ENCODE measurements around the gene EPB41L4B. TPM values are rescaled to one million over a fixed set of nuclear protein-coding genes. Genes with fewer than 3 reads are reported as not detected.

Gene EPB41L4B
- total RNA-seq, 1 experiment from 2014 or later: 4.6 TPM

DNA sequence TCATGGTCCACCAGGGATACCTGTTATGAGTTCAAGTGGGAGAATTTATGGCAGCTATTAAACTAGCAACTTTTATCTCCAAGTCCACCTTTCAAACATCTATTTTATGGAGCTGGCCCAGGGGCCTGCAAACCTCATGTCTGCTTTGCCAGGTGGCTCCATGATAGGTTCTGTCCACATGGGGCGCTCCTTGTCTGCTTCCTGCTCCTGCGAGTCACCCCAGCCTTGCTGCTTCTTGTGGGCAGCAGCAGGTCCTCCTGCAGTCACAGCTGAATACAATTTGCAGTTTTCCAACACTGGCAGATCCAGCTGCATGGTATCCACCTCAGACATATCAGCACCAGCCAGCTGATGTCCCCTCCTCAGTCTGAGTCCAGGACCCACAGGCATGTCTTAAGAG is 114.2 kb downstream of the EPB41L4B start:
- Mint-ChIP-seq H3K4me3 (ENCODE audit: low read depth, unreplicated experiment) (no peak overlapping the region), H3K4me1 (ENCODE audit: low read depth, unreplicated experiment) (no peaks in the 10 kb centered on the region), H3K27ac (ENCODE audit: unreplicated experiment) (no peak overlapping the region), H3K27me3 (ENCODE audit: unreplicated experiment) (peaks cover 19% of the 10 kb centered on the region), H3K9me3 (ENCODE audit: low read depth, unreplicated experiment) (no peaks in the 10 kb centered on the region), H3K36me3 (ENCODE audit: insufficient read depth, unreplicated experiment) (no peaks in the 10 kb centered on the region)
- intact Hi-C loops (cut with micrococcal nuclease; ENCODE audit: unreplicated experiment): no loop called here
- TF ChIP-seq, protein P1, sequence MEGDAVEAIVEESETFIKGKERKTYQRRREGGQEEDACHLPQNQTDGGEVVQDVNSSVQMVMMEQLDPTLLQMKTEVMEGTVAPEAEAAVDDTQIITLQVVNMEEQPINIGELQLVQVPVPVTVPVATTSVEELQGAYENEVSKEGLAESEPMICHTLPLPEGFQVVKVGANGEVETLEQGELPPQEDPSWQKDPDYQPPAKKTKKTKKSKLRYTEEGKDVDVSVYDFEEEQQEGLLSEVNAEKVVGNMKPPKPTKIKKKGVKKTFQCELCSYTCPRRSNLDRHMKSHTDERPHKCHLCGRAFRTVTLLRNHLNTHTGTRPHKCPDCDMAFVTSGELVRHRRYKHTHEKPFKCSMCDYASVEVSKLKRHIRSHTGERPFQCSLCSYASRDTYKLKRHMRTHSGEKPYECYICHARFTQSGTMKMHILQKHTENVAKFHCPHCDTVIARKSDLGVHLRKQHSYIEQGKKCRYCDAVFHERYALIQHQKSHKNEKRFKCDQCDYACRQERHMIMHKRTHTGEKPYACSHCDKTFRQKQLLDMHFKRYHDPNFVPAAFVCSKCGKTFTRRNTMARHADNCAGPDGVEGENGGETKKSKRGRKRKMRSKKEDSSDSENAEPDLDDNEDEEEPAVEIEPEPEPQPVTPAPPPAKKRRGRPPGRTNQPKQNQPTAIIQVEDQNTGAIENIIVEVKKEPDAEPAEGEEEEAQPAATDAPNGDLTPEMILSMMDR (IDR thresholded peaks at IDR 0.05; ENCODE audit: unreplicated experiment): no peak
- BruUV-seq (replicated peaks): no TSS peak
- no peak for DNase-seq
- CTCF ChIA-PET: no interaction called here

DNA sequence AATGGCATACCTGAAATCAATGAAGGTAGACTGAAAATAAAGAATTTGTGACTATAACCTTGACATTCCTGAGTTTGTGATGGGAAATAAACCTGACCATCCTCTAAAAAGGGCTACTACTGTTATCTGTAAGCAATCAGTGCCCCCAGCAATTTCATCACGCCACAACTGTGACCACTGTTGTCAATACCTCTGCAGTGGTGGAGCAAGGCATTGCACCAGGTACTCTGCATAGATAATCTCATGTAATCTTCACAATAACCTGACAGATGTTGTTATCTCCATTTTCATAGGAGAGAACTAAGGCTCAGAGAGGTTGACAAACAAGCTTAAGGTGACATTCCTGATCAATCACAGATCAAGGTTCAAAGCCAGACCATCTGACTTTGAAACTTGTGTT is 115.3 kb downstream of the EPB41L4B start:
- no peak for DNase-seq
- Mint-ChIP-seq H3K4me1 (ENCODE audit: low read depth, unreplicated experiment) (no peaks in the 10 kb centered on the region), H3K36me3 (ENCODE audit: insufficient read depth, unreplicated experiment) (no peaks in the 10 kb centered on the region), H3K4me3 (ENCODE audit: low read depth, unreplicated experiment) (no peak overlapping the region), H3K27ac (ENCODE audit: unreplicated experiment) (no peak overlapping the region), H3K9me3 (ENCODE audit: low read depth, unreplicated experiment) (no peaks in the 10 kb centered on the region), H3K27me3 (ENCODE audit: unreplicated experiment) (peaks cover 26% of the 10 kb centered on the region)
- CTCF ChIA-PET: no interaction called here
- intact Hi-C loops (cut with micrococcal nuclease; ENCODE audit: unreplicated experiment): no loop called here
- BruUV-seq (replicated peaks): no TSS peak
- TF ChIP-seq, protein P1 (IDR thresholded peaks at IDR 0.05; ENCODE audit: unreplicated experiment): no peak

GRCh38 chr9:109203761-109204360 is 117.0 kb downstream of the EPB41L4B start:
- H3K4me1 Mint-ChIP-seq (ENCODE audit: low read depth, unreplicated experiment): no peaks in the 10 kb centered on the region
- CTCF ChIA-PET: interaction anchor here (1.4 kb wide), 1 partner anchor 20 kb away, joined by 3 read pairs; no protein-coding TSS in a partner anchor
- DNase-seq: no peak
- H3K9me3 Mint-ChIP-seq (ENCODE audit: low read depth, unreplicated experiment): no peaks in the 10 kb centered on the region
- TF ChIP-seq, protein P1 (IDR thresholded peaks at IDR 0.05; ENCODE audit: unreplicated experiment): no peak
- H3K27me3 Mint-ChIP-seq (ENCODE audit: unreplicated experiment): peaks cover 26% of the 10 kb centered on the region
- intact Hi-C loops (cut with micrococcal nuclease; ENCODE audit: unreplicated experiment): no loop called here
- BruUV-seq (replicated peaks): no TSS peak
- no peak overlapping the region for H3K4me3 Mint-ChIP-seq (ENCODE audit: low read depth, unreplicated experiment)
- no peak overlapping the region for H3K27ac Mint-ChIP-seq (ENCODE audit: unreplicated experiment)
- no peaks in the 10 kb centered on the region for H3K36me3 Mint-ChIP-seq (ENCODE audit: insufficient read depth, unreplicated experiment)

DNA sequence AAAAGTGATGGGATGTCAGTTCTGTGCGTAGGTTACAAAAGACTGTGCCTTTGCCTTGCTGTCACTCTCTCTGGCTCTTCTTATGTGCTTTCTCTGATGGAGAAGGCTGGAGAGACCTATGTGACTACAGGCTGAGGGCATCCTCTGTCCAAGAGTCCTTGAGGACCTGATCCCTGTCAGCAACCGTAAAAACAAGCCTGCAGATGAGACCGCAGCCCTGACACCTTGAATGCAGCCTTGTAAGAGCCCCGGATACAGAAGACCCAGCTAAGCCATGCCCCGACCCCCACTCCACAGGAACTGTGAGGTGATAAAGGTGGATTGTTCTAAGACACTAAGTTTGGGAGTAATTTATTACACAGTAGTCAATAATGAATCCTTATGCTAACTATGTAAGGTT is 121.2 kb downstream of the EPB41L4B start:
- TF ChIP-seq, protein P1 (IDR thresholded peaks at IDR 0.05; ENCODE audit: unreplicated experiment): no peak
- CTCF ChIA-PET: no interaction called here
- no peak overlapping the region for H3K4me3 Mint-ChIP-seq (ENCODE audit: low read depth, unreplicated experiment)
- intact Hi-C loops (cut with micrococcal nuclease; ENCODE audit: unreplicated experiment): no loop called here
- no peaks in the 10 kb centered on the region for H3K36me3 Mint-ChIP-seq (ENCODE audit: insufficient read depth, unreplicated experiment)
- H3K4me1 Mint-ChIP-seq (ENCODE audit: low read depth, unreplicated experiment): no peaks in the 10 kb centered on the region
- H3K9me3 Mint-ChIP-seq (ENCODE audit: low read depth, unreplicated experiment): no peaks in the 10 kb centered on the region
- no TSS peak for BruUV-seq (replicated peaks)
- no peak for DNase-seq
- no peak overlapping the region for H3K27ac Mint-ChIP-seq (ENCODE audit: unreplicated experiment)
- peaks cover 14% of the 10 kb centered on the region for H3K27me3 Mint-ChIP-seq (ENCODE audit: unreplicated experiment)
